ENCODE measurements around the gene LTBP1.

- TF ChIP-seq, protein P1, sequence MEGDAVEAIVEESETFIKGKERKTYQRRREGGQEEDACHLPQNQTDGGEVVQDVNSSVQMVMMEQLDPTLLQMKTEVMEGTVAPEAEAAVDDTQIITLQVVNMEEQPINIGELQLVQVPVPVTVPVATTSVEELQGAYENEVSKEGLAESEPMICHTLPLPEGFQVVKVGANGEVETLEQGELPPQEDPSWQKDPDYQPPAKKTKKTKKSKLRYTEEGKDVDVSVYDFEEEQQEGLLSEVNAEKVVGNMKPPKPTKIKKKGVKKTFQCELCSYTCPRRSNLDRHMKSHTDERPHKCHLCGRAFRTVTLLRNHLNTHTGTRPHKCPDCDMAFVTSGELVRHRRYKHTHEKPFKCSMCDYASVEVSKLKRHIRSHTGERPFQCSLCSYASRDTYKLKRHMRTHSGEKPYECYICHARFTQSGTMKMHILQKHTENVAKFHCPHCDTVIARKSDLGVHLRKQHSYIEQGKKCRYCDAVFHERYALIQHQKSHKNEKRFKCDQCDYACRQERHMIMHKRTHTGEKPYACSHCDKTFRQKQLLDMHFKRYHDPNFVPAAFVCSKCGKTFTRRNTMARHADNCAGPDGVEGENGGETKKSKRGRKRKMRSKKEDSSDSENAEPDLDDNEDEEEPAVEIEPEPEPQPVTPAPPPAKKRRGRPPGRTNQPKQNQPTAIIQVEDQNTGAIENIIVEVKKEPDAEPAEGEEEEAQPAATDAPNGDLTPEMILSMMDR (IDR thresholded peaks at IDR 0.05; ENCODE audit: poor library complexity), result no peak
- TF ChIP-seq EZH2 (IDR thresholded peaks at IDR 0.05; ENCODE audit: borderline replicate concordance), result no peak
These were observed 243.7 kb downstream of the LTBP1 start for GRCh38 chr2:33190393-33190937.

All from hepatocyte (in vitro differentiated cells).